Right lobe of liver (tissue), 6 donors: Measurements from ENCODE around the gene FNDC8. TPM values are rescaled to one million over a fixed set of nuclear protein-coding genes. Genes with fewer than 3 reads are reported as not detected.
A peak's percentile ranks its signal among the peaks of the same experiment; 100 is the strongest.
"Not testable (repeated sequence)": the region's sequence is repeated elsewhere in the genome, so short reads cannot be mapped to it uniquely, and the experiment has no call there.

Experiments
- ATAC-seq, 4 donors: fragments of 200-7000 bp; cut with Tn5 transposase; one replicate each; pipeline ENCODE4 v1.9.1; 2020; ENCODE audit warnings: mild to moderate bottlenecking in 4 of 4, moderate library complexity in 4 of 4
- DNase-seq, 3 donors: peaks; one replicate each; pipeline ENCODE4 v3.0.0-alpha.2; 2020
- H3K27ac ChIP-seq, 3 donors: fragments of 200-600 bp; one replicate each; pipeline ENCODE4 v1.8.0; 2022
- H3K27me3 ChIP-seq, 2 donors: fragments of 200-600 bp; one replicate each; pipeline ENCODE4 v1.8.0; 2022
- H3K36me3 ChIP-seq, 4 donors: fragments of 200-600 bp; sonication (generic) in 1 of 4; one replicate each; pipeline versions ENCODE4 v1.5.1 to v1.8.0; 2017 to 2022; ENCODE audit warnings: control low read depth in 1 of 4
- H3K4me1 ChIP-seq, 4 donors: fragments of 200-600 bp; sonication (generic) in 1 of 4; one replicate each; pipeline versions ENCODE4 v1.5.1 to v1.8.0; 2017 to 2022; ENCODE audit warnings: control low read depth in 1 of 4
- H3K4me3 ChIP-seq, 3 donors: fragments of 200-600 bp; one replicate each; pipeline ENCODE4 v1.8.0; 2022
- H3K9me3 ChIP-seq, 4 donors: fragments of 200-600 bp; sonication (generic) in 1 of 4; one replicate each; pipeline versions ENCODE4 v1.5.1 to v1.8.0; 2017 to 2022; ENCODE audit warnings: control low read depth in 1 of 4
- POLR2A ChIP-seq: fragments of 450-650 bp; IDR thresholded peaks from one replicate; pipeline ENCODE4 v1.6.1; 2017; ENCODE audit warnings: antibody characterized with exemption, mild to moderate bottlenecking
- WGBS: methylation state at CpG from one replicate; pipeline ENCODE4 v1.1.6; 2018; ENCODE audit warnings: low coverage, low lambda C conversion rate; ENCODE audit not compliant: insufficient coverage; ENCODE audit errors: missing lambda C conversion rate; 5-methylcytosine and 5-hydroxymethylcytosine counted together
- intact Hi-C, 2 donors: fragments of 100-400 bp; cut with DNase I; formaldehyde crosslinking; loops; one replicate each; pipeline versions ENCODE4 v1.11.2 to v1.14.1; 2022
- total RNA-seq, 6 experiments: library from RNA; depleted of rRNA in 2 of 6; stranded (reverse); fragments of >200 nt in 2 of 6; fragmentation: NEBNext Ultra II Directional in 3 of 6; extraction: Animal tissue kit (Norgen Biotek cat#: 25700) in 3 of 6; gene quantifications; one replicate each; pipeline versions ENCODE4 v1.1.0 to v1.2.4, GENCODE V29; 2016 to 2023
- TF ChIP-seq, protein P1 (sequence below), 4 donors: fragments of 200-600 bp in 3 of 4; fragments of 450-650 bp in 1 of 4; IDR thresholded peaks; one replicate each; pipeline versions ENCODE4 v1.5.1 to v1.8.0; 2016 to 2022; ENCODE audit warnings: antibody characterized with exemption in 4 of 4, mild to moderate bottlenecking in 2 of 4
- donor health status: DM: no; HTN: yes; CAD: no.
- donor health status: DM: no; HTN: no; CAD: no.
- donor health status: DM: no; HTN: no; CAD: no.
- donor health status: DM: no; HTN: yes; CAD: no.
- donor health status: DM: no; HTN: yes; CAD: no.

FNDC8 gene
- total RNA-seq, 6 experiments from 2014 or later, result not detected

GRCh38 chr17:35148144-35148543 is 26.7 kb downstream of the FNDC8 start:
- no peaks in the 10 kb centered on the region for H3K9me3 ChIP-seq
- no peak overlapping the region for H3K27ac ChIP-seq
- H3K4me3 ChIP-seq, result no peak overlapping the region
- H3K36me3 ChIP-seq, result no peaks in the 10 kb centered on the region
- peak in 1 of 3 donors; percentile 26 for DNase-seq
- WGBS, result no CpG with 5 or more reads among the region's 9 CpGs
- intact Hi-C loops, result no loop called here
- no peaks in the 10 kb centered on the region for H3K27me3 ChIP-seq
- no peak for TF ChIP-seq POLR2A
- TF ChIP-seq, protein P1, sequence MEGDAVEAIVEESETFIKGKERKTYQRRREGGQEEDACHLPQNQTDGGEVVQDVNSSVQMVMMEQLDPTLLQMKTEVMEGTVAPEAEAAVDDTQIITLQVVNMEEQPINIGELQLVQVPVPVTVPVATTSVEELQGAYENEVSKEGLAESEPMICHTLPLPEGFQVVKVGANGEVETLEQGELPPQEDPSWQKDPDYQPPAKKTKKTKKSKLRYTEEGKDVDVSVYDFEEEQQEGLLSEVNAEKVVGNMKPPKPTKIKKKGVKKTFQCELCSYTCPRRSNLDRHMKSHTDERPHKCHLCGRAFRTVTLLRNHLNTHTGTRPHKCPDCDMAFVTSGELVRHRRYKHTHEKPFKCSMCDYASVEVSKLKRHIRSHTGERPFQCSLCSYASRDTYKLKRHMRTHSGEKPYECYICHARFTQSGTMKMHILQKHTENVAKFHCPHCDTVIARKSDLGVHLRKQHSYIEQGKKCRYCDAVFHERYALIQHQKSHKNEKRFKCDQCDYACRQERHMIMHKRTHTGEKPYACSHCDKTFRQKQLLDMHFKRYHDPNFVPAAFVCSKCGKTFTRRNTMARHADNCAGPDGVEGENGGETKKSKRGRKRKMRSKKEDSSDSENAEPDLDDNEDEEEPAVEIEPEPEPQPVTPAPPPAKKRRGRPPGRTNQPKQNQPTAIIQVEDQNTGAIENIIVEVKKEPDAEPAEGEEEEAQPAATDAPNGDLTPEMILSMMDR (IDR thresholded peaks at IDR 0.05), result no peak
- H3K4me1 ChIP-seq, result no peaks in the 10 kb centered on the region
- peak; percentile 12 to 49 (median 32) for ATAC-seq

DNA sequence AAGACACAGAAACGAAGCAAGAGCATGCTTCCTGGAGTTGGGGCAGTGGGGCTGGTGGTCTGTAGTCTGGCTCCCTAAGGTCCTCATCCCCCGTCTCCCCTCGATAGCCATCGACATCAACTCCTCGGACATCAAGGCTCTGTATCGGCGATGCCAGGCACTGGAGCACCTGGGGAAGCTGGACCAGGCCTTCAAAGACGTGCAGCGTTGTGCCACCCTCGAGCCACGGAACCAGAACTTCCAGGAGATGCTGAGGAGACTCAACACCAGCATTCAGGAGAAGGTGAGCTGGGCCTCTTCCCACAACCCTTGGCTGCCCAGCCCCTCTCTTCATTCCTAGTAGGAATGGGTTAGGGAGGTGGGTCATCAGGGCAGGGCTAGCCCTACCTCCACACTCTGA is 28.5 kb downstream of the FNDC8 start:
- intact Hi-C loops, result no loop called here

DNA sequence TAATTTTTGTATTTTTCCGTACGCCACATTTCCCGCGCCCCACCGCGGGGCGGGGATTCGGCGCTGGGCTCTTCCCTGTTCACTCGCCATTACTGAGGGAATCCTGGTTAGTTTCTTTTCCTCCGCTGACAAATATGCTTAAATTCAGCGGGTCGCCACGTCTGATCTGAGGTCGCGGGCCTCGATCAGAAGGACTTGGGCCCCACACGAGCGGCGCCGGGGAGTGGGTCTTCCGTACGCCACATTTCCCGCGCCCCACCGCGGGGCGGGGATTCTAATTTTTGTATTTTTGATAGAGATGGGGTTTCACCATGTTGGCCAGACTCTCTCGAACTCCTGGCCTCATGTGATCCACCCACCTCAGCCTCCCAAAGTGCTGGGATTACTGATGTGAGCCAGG is 29.7 kb downstream of the FNDC8 start:
- 72% methylated on average over 5 of the region's 29 CpGs for WGBS
- H3K4me3 ChIP-seq, H3K36me3 ChIP-seq, ATAC-seq, H3K9me3 ChIP-seq, intact Hi-C loops, H3K27ac ChIP-seq, H3K4me1 ChIP-seq, H3K27me3 ChIP-seq: not testable (repeated sequence)
- DNase-seq, result peak in 1 of 3 donors; percentile 29

More for the DNA sequence above, 28.5 kb downstream of the FNDC8 start:
- H3K27ac ChIP-seq, result no peak overlapping the region
- H3K36me3 ChIP-seq, result no peaks in the 10 kb centered on the region
- ATAC-seq, result no peak
- DNase-seq, result peak in 1 of 3 donors; percentile 27
- no peaks in the 10 kb centered on the region for H3K27me3 ChIP-seq
- H3K4me3 ChIP-seq, result no peak overlapping the region
- no peaks in the 10 kb centered on the region for H3K4me1 ChIP-seq
- TF ChIP-seq, protein P1 (IDR thresholded peaks at IDR 0.05), result no peak
- no peak for TF ChIP-seq POLR2A
- 68% methylated on average over 2 of the region's 11 CpGs for WGBS
- no peaks in the 10 kb centered on the region for H3K9me3 ChIP-seq

DNA sequence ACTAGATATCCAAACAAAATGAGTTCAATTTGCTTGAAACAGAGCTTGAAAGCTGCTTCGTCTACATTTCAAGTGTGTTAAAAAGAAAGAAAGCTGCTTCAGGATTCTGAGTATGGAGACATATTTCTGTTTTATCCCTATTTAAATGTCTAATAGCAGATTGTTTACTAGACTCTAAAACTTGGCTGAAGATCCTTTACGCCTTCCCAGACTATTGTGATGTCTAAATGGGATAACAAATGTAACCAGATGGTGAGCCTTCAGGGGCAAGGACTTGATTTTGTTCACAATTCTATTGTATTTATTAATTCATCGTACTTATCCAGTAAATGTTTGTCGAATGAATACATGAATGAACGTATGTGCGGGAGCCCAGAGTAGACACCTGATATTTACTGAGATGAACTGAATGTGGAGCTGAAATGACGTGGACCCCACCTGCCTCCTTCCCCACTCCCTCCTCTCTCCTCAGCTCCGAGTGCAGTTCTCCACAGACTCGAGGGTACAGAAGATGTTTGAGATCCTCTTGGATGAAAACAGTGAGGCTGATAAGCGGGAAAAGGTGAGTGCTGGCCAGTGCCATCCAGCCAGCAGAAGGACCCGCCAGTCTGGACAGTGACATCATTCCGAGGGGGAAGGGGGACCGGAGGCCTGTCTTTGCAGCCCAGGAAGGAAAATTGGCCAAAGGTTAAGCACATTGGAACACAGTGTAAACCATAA is 31.2 kb downstream of the FNDC8 start:
- peak in 1 of 3 donors; percentile 7 for DNase-seq
- TF ChIP-seq, protein P1 (IDR thresholded peaks at IDR 0.05), result no peak
- no peak for TF ChIP-seq POLR2A
- no peak for ATAC-seq
- Histone ChIP-seq H3K27me3 (no peaks in the 10 kb centered on the region), H3K27ac (no peak overlapping the region), H3K4me1 (no peaks in the 10 kb centered on the region), H3K36me3 (no peaks in the 10 kb centered on the region), H3K9me3 (no peaks in the 10 kb centered on the region), H3K4me3 (no peak overlapping the region)
- WGBS, result 46% methylated on average over 13 of the region's 13 CpGs
- intact Hi-C loops, result no loop called here

GRCh38 chr17:35154196-35155165 is 33.1 kb downstream of the FNDC8 start:
- H3K4me3 ChIP-seq, result no peak overlapping the region
- DNase-seq (peak in 1 of 3 donors; percentile 28), ATAC-seq (no peak)
- H3K4me1 ChIP-seq, result no peaks in the 10 kb centered on the region
- no peaks in the 10 kb centered on the region for H3K27me3 ChIP-seq
- intact Hi-C loops, result no loop called here
- H3K36me3 ChIP-seq, result no peaks in the 10 kb centered on the region
- no peak overlapping the region for H3K27ac ChIP-seq
- H3K9me3 ChIP-seq, result no peaks in the 10 kb centered on the region
- 67% methylated on average over 9 of the region's 13 CpGs for WGBS
- TF ChIP-seq, protein P1 (IDR thresholded peaks at IDR 0.05), result no peak
- TF ChIP-seq POLR2A, result no peak
